ENCODE data around the gene TRIM14. TPM values are rescaled to one million over a fixed set of nuclear protein-coding genes. Genes with fewer than 3 reads are reported as not detected.

TRIM14 gene
- total RNA-seq, 1 donor from 2014 or later: 1.8 TPM

DNA sequence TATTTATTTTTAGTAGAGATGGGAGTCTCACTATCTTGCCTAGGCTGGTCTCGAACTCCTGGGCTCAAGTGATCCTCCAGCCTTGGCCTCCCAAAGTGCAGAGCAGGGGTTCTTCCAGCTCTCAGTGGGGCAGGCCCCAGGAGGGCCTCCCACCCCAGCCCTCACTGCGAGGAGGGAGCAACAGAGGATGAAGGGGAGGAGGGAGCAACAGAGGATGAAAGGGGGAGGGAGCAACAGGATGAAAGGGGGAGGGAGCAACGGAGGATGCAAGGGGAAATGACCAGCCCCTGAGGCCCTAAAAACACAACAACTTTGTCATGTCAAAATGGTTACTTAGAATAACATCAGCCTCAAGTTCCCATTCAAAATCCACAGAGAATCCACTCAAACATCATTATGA is 10.0 kb downstream of the TRIM14 start:
- no peak for DNase-seq (ENCODE audit: low read depth)
- no peak for FAIRE-seq
- H3K36me3 ChIP-seq (ENCODE audit: control insufficient read depth, insufficient read depth, low read length): peaks cover 5% of the 10 kb centered on the region

GRCh38 chr9:98108531-98109031 is 10.4 kb downstream of the TRIM14 start:
- no peaks in the 10 kb centered on the region for H3K27me3 ChIP-seq (ENCODE audit: control insufficient read depth, insufficient read depth, low read length)
- DNase-seq (ENCODE audit: low read depth) (no peak), FAIRE-seq (no peak)
- H3K36me3 ChIP-seq (ENCODE audit: control insufficient read depth, insufficient read depth, low read length): peaks cover 5% of the 10 kb centered on the region
- TF ChIP-seq, protein P1, sequence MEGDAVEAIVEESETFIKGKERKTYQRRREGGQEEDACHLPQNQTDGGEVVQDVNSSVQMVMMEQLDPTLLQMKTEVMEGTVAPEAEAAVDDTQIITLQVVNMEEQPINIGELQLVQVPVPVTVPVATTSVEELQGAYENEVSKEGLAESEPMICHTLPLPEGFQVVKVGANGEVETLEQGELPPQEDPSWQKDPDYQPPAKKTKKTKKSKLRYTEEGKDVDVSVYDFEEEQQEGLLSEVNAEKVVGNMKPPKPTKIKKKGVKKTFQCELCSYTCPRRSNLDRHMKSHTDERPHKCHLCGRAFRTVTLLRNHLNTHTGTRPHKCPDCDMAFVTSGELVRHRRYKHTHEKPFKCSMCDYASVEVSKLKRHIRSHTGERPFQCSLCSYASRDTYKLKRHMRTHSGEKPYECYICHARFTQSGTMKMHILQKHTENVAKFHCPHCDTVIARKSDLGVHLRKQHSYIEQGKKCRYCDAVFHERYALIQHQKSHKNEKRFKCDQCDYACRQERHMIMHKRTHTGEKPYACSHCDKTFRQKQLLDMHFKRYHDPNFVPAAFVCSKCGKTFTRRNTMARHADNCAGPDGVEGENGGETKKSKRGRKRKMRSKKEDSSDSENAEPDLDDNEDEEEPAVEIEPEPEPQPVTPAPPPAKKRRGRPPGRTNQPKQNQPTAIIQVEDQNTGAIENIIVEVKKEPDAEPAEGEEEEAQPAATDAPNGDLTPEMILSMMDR (IDR thresholded peaks at IDR 0.05; ENCODE audit: insufficient read depth, low read length, severe bottlenecking): no peak
- no peak overlapping the region for H3K4me3 ChIP-seq (ENCODE audit: low read depth, low read length)

More for the DNA sequence above, 10.0 kb downstream of the TRIM14 start:
- Histone ChIP-seq H3K27me3 (ENCODE audit: control insufficient read depth, insufficient read depth, low read length) (no peaks in the 10 kb centered on the region), H3K4me3 (ENCODE audit: low read depth, low read length) (no peak overlapping the region)
- TF ChIP-seq, protein P1 (IDR thresholded peaks at IDR 0.05; ENCODE audit: insufficient read depth, low read length, severe bottlenecking): no peak

DNA sequence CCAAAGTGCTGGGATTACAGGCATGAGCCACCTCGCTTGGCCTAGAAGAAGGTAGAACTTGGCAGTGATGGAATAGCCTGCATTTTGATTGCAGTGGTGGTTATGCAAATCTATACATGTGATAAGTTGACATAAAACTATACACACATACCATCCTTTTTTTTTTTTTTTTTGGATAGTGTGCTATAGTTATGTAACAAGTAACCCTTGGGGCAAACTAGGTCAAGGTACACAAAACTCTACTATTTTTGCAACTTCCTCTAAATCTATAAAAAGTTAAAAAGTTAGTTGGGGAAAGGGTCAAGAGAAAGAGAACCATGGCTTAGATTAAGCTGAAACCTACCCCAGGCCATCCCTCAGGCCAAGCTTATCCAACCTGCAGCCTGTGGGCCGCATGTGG is 11.1 kb downstream of the TRIM14 start:
- TF ChIP-seq, protein P1 (IDR thresholded peaks at IDR 0.05; ENCODE audit: insufficient read depth, low read length, severe bottlenecking): no peak
- no peak overlapping the region for H3K4me3 ChIP-seq (ENCODE audit: low read depth, low read length)
- H3K36me3 ChIP-seq (ENCODE audit: control insufficient read depth, insufficient read depth, low read length): peaks cover 5% of the 10 kb centered on the region
- H3K27me3 ChIP-seq (ENCODE audit: control insufficient read depth, insufficient read depth, low read length): no peaks in the 10 kb centered on the region
- DNase-seq (ENCODE audit: low read depth) (no peak), FAIRE-seq (no peak)

GRCh38 chr9:98105006-98105405 is 14.0 kb downstream of the TRIM14 start:
- DNase-seq (ENCODE audit: low read depth): no peak
- Histone ChIP-seq H3K27me3 (ENCODE audit: control insufficient read depth, insufficient read depth, low read length) (no peaks in the 10 kb centered on the region), H3K4me3 (ENCODE audit: low read depth, low read length) (no peak overlapping the region), H3K36me3 (ENCODE audit: control insufficient read depth, insufficient read depth, low read length) (peaks cover 4% of the 10 kb centered on the region)
- TF ChIP-seq, protein P1 (IDR thresholded peaks at IDR 0.05; ENCODE audit: insufficient read depth, low read length, severe bottlenecking): no peak
- FAIRE-seq: no peak

- FAIRE-seq: no peak
- H3K4me3 ChIP-seq (ENCODE audit: low read depth, low read length): no peak overlapping the region
Observed at GRCh38 chr9:98104445-98104881, 14.6 kb downstream of the TRIM14 start.

More at GRCh38 chr9:98104445-98104881, 14.6 kb downstream of the TRIM14 start:
- TF ChIP-seq, protein P1 (IDR thresholded peaks at IDR 0.05; ENCODE audit: insufficient read depth, low read length, severe bottlenecking): no peak
- Histone ChIP-seq H3K36me3 (ENCODE audit: control insufficient read depth, insufficient read depth, low read length) (peaks cover 3% of the 10 kb centered on the region), H3K27me3 (ENCODE audit: control insufficient read depth, insufficient read depth, low read length) (no peaks in the 10 kb centered on the region)
- no peak for DNase-seq (ENCODE audit: low read depth)

Data from bronchial epithelial cell (primary cell).